ENCODE data around the gene CNTLN.
A peak's percentile ranks its signal among the peaks of the same experiment; 100 is the strongest.
"Not testable (repeated sequence)": the region's sequence is repeated elsewhere in the genome, so short reads cannot be mapped to it uniquely, and the experiment has no call there.

Gene CNTLN

GRCh38 chr9:17204611-17205152 lies 69.8 kb downstream of the CNTLN start:
- FAIRE-seq: no peak

- FAIRE-seq: no peak
Measured at GRCh38 chr9:17216011-17216410, 81.2 kb downstream of the CNTLN start.

GRCh38 chr9:17216646-17217045 lies 81.8 kb downstream of the CNTLN start:
- FAIRE-seq: no peak

GRCh38 chr9:17217272-17217671 lies 82.4 kb downstream of the CNTLN start:
- FAIRE-seq: no peak

GRCh38 chr9:17219261-17219660 lies 84.4 kb downstream of the CNTLN start:
- FAIRE-seq: peak; percentile 96

- no peak for FAIRE-seq
Measured at GRCh38 chr9:17222932-17223331, 88.1 kb downstream of the CNTLN start.

GRCh38 chr9:17225407-17225806 lies 90.6 kb downstream of the CNTLN start:
- FAIRE-seq: no peak

GRCh38 chr9:17229945-17230560 lies 95.2 kb downstream of the CNTLN start:
- FAIRE-seq: no peak

GRCh38 chr9:17230646-17231045 lies 95.8 kb downstream of the CNTLN start:
- FAIRE-seq: no peak

- FAIRE-seq: no peak
Measured at GRCh38 chr9:17236147-17236546, 101.3 kb downstream of the CNTLN start.

GRCh38 chr9:17246770-17247169 lies 111.9 kb downstream of the CNTLN start:
- no peak for FAIRE-seq

GRCh38 chr9:17251100-17251499 lies 116.3 kb downstream of the CNTLN start:
- no peak for FAIRE-seq

- not testable (repeated sequence) for FAIRE-seq
Measured at GRCh38 chr9:17268531-17269188, 133.8 kb downstream of the CNTLN start.

GRCh38 chr9:17269799-17270198 lies 135.0 kb downstream of the CNTLN start:
- no peak for FAIRE-seq

GRCh38 chr9:17272536-17272935 lies 137.7 kb downstream of the CNTLN start:
- no peak for FAIRE-seq

GRCh38 chr9:17280350-17281012 lies 145.6 kb downstream of the CNTLN start:
- no peak for FAIRE-seq

GRCh38 chr9:17290673-17291072 lies 155.8 kb downstream of the CNTLN start:
- not testable (repeated sequence) for FAIRE-seq

- no peak for FAIRE-seq
Measured at GRCh38 chr9:17291766-17292165, 156.9 kb downstream of the CNTLN start.

- no peak for FAIRE-seq
Measured at GRCh38 chr9:17293685-17294084, 158.8 kb downstream of the CNTLN start.

GRCh38 chr9:17294822-17295624 lies 160.2 kb downstream of the CNTLN start:
- FAIRE-seq: no peak

GRCh38 chr9:17315341-17315740 lies 180.5 kb downstream of the CNTLN start:
- no peak for FAIRE-seq

- FAIRE-seq: no peak
Measured at GRCh38 chr9:17318821-17319320, 184.0 kb downstream of the CNTLN start.

GRCh38 chr9:17319864-17320263 lies 185.0 kb downstream of the CNTLN start:
- no peak for FAIRE-seq
